Measurements from ENCODE around the gene GNB1L.

GNB1L gene

DNA sequence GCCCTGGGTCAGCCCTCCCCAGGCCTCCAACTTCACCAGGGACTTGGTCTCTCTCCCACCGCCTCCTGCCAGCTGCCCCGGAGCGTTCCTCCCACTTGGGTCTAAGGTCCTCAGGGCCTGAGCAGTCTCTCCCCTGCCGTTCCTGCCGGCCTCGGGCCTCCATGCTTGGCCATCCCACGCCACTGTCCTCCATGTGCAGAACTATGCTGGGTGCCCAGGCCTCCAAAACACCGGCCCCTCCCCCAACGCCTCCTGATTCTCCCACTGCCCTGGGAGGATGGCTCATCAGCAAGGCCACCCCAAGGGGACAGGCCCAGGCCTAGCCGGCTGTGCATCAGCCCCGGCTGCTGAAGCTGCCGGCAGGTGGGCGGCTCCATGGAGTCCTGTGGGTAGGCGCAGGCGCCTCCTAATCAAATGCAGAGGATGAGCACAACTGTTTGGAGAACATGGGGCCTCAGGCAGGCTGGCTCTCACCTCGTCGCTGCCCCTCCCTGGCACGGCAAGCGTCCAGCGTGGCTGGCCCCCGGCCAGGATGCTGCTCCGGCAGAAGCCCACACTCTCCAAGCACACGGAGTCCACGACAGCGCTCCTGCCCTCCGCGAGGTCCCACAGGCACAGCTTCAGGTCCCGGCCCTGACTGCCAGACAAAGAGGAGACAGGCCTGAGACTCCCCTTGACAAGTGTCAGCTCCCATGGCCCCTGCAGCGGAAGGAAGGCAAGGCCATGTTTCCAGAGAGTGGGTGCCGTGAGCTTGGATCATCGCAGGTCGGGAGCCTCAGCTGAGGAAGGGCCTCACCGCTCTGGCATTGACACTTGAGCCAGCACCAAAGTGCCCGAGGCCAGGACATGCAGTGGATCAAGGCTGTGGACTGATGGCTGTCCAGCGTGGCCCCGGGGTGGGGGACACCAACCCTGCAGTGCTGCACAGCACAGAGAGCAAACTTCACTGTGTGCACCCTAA lies 42.6 kb downstream of the GNB1L start:
- H3K4me1 ChIP-seq (ENCODE audit: low read length): no peaks in the 10 kb centered on the region
- no peaks in the 10 kb centered on the region for H3K27me3 ChIP-seq (ENCODE audit: low read depth, low read length)
- no peak overlapping the region for H3K4me3 ChIP-seq (ENCODE audit: low read length)
- no peaks in the 10 kb centered on the region for H3K9me3 ChIP-seq (ENCODE audit: insufficient read depth, low read length)
- H3K79me2 ChIP-seq (ENCODE audit: low read length): no peaks in the 10 kb centered on the region
- no peak overlapping the region for H3K4me2 ChIP-seq (ENCODE audit: low read length)
- no peak overlapping the region for H3K27ac ChIP-seq (ENCODE audit: low read length)
- H2AFZ ChIP-seq (ENCODE audit: low read depth, low read length): no peak overlapping the region
- H3K36me3 ChIP-seq (replicated peaks; ENCODE audit: low read depth, low read length): no peaks in the 10 kb centered on the region
- no peak for TF ChIP-seq EZH2phosphoT487 (IDR thresholded peaks at IDR 0.05; ENCODE audit: low read depth)
- TF ChIP-seq CTCF (IDR thresholded peaks at IDR 0.05; ENCODE audit: low read depth, low read length): no peak
- no peaks in the 10 kb centered on the region for H4K20me1 ChIP-seq (ENCODE audit: insufficient read depth, low read length)
- no peak overlapping the region for H3K9ac ChIP-seq (ENCODE audit: low read length)

DNA sequence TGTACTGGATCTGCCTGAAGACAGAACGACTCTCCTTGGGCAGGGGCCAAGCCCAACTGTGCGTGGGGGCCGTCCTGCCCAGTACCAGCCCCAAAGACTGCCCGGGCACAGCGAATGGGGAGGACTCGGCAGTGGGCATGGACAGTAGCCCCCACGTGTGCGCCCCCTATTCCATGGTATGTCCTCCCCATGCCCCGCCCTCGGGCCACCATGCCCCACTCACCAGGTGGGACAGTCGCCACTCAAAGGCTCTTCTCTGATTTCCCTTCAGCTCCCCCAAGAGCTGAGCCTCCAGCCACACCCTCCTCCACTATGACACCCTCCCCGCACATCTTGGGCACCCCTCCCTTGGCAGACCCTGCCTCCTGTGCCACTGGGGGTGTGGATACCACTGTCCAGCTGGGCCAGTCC lies 43.5 kb downstream of the GNB1L start:
- H3K9me3 ChIP-seq (ENCODE audit: insufficient read depth, low read length): no peaks in the 10 kb centered on the region
- no peaks in the 10 kb centered on the region for H3K79me2 ChIP-seq (ENCODE audit: low read length)
- no peak overlapping the region for H3K4me3 ChIP-seq (ENCODE audit: low read length)
- no peaks in the 10 kb centered on the region for H3K36me3 ChIP-seq (replicated peaks; ENCODE audit: low read depth, low read length)
- TF ChIP-seq CTCF (IDR thresholded peaks at IDR 0.05; ENCODE audit: low read depth, low read length) (no peak), EZH2phosphoT487 (IDR thresholded peaks at IDR 0.05; ENCODE audit: low read depth) (no peak)
- H2AFZ ChIP-seq (ENCODE audit: low read depth, low read length): no peak overlapping the region
- no peaks in the 10 kb centered on the region for H3K4me1 ChIP-seq (ENCODE audit: low read length)
- H3K27ac ChIP-seq (ENCODE audit: low read length): no peak overlapping the region
- H3K4me2 ChIP-seq (ENCODE audit: low read length): no peak overlapping the region
- no peaks in the 10 kb centered on the region for H3K27me3 ChIP-seq (ENCODE audit: low read depth, low read length)
- no peak overlapping the region for H3K9ac ChIP-seq (ENCODE audit: low read length)
- no peaks in the 10 kb centered on the region for H4K20me1 ChIP-seq (ENCODE audit: insufficient read depth, low read length)

DNA sequence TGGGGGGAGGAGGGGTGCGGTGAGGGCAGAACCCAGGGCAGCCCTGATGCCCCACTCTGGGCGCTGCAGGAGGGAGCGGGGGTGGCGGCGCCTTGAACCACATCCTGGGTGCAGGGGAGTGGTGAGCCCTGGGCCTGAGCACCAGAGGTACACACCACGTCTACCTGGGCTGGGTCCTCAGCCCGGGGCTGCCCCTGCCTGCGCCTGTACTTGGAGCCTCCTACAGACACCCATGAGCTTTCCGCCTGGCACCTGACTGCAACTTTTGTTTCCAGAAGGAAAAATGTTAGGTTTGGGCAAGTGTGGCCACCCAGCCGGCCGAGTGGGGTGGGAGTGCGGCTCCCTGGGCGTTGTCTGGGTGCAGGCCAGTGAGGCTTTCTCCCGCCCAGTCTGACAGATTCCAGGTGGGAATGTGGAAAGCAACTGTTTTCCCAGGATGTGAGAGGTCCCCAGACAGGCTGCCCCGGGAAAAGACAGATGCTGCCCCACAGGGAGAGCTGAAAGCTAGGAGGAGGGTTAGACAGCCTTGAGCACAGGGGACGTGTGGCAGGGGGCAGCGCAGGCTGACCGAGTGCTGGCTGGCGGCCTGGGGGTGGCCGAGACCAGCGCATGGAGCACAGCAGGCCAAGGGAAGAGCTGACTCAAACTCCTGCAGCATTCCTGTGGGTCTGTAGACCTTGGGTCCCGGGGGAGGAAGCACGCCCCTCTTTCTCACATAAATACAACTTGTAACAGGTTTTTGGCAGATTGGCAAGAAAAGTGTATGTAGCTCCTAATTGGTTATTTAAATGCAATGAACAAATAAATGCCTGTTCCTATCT lies 44.1 kb downstream of the GNB1L start:
- Histone ChIP-seq H3K4me1 (ENCODE audit: low read length) (no peaks in the 10 kb centered on the region), H3K4me3 (ENCODE audit: low read length) (no peak overlapping the region), H3K79me2 (ENCODE audit: low read length) (no peaks in the 10 kb centered on the region), H3K4me2 (ENCODE audit: low read length) (no peak overlapping the region), H3K9me3 (ENCODE audit: insufficient read depth, low read length) (no peaks in the 10 kb centered on the region), H4K20me1 (ENCODE audit: insufficient read depth, low read length) (no peaks in the 10 kb centered on the region), H3K9ac (ENCODE audit: low read length) (no peak overlapping the region), H3K27me3 (ENCODE audit: low read depth, low read length) (no peaks in the 10 kb centered on the region), H3K27ac (ENCODE audit: low read length) (no peak overlapping the region), H2AFZ (ENCODE audit: low read depth, low read length) (no peak overlapping the region), H3K36me3 (replicated peaks; ENCODE audit: low read depth, low read length) (no peaks in the 10 kb centered on the region)
- TF ChIP-seq EZH2phosphoT487 (IDR thresholded peaks at IDR 0.05; ENCODE audit: low read depth) (no peak), CTCF (IDR thresholded peaks at IDR 0.05; ENCODE audit: low read depth, low read length) (no peak)

GRCh38 chr22:19809741-19810140 lies 44.9 kb downstream of the GNB1L start:
- H3K27ac ChIP-seq (ENCODE audit: low read length): no peak overlapping the region
- H3K9ac ChIP-seq (ENCODE audit: low read length): no peak overlapping the region
- H4K20me1 ChIP-seq (ENCODE audit: insufficient read depth, low read length): no peaks in the 10 kb centered on the region
- no peaks in the 10 kb centered on the region for H3K36me3 ChIP-seq (replicated peaks; ENCODE audit: low read depth, low read length)
- H3K4me3 ChIP-seq (ENCODE audit: low read length): no peak overlapping the region
- H3K9me3 ChIP-seq (ENCODE audit: insufficient read depth, low read length): no peaks in the 10 kb centered on the region
- H3K27me3 ChIP-seq (ENCODE audit: low read depth, low read length): no peaks in the 10 kb centered on the region
- no peak for TF ChIP-seq EZH2phosphoT487 (IDR thresholded peaks at IDR 0.05; ENCODE audit: low read depth)
- no peak for TF ChIP-seq CTCF (IDR thresholded peaks at IDR 0.05; ENCODE audit: low read depth, low read length)
- H2AFZ ChIP-seq (ENCODE audit: low read depth, low read length): no peak overlapping the region
- no peaks in the 10 kb centered on the region for H3K79me2 ChIP-seq (ENCODE audit: low read length)
- no peak overlapping the region for H3K4me2 ChIP-seq (ENCODE audit: low read length)
- H3K4me1 ChIP-seq (ENCODE audit: low read length): no peaks in the 10 kb centered on the region
